GM19397 (cell line): Measurements from ENCODE around the gene CHP2.

ENCODE experiments used
- ATAC-seq: cut with Tn5 transposase; IDR thresholded peaks from one replicate; pipeline ENCODE4 v1.9.1; 2021; ENCODE audit warnings: mild to moderate bottlenecking, moderate library complexity; ENCODE audit not compliant: unreplicated experiment

The CHP2 gene

DNA sequence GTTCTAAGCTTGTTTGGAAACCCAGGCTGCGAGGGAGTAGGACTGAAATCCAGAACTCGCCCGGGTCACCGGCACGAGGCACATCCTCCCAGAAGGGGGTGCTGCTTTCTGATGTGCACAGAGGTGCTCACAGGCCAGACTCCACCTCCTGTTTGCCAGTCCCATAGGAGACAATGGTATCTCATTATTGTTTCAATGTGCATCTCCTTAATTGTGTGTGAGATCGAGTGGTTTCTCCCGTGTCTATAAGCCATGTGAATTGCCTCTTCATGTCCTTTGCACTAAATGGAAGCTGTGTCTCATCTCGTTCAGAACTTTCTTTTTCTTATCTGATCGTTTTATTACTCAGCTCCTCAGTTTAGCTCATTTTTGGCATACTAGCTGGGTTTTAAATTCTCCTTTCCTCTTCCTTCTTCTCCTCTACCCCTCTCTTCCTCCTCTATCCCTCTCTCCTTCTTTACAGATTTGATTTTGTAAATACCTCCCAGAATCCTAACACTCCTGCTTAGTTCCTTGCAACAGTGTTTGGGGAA, 48.8 kb downstream of the CHP2 start:
- peak; percentile 67 for ATAC-seq

DNA sequence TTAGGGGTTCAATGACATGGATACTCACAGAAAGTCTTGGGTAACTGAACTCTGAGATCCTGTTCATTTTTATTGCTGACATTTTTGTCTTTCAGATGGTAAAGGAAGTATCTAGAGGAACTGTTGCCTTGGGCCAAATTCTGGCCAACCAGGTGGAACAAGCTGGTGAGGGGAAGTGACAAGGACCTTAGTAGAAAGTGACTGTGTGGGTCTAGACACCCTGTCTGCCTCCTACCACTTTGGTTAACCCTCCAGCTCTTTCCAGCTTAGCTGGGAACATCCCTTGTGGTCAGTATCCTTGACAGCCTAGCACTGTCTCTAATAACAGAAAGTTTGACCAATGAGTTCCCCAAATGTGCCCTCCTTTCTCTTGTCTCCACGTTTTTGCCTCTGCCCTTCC, 52.2 kb downstream of the CHP2 start:
- no peak for ATAC-seq
